H9 (cell line): ENCODE results near the gene GPRC5D. TPM values are rescaled to one million over a fixed set of nuclear protein-coding genes. Genes with fewer than 3 reads are reported as not detected.

Experiments used
- DNase-seq: peaks from one replicate; pipeline ENCODE4 v3.0.0-alpha.2; 2017
- H2AFZ ChIP-seq: one replicate; pipeline ENCODE4 v1.6.1; 2013; ENCODE audit warnings: mild to moderate bottlenecking, low read length, control low read depth, moderate library complexity
- H2AK5ac ChIP-seq: 2 replicates; pipeline ENCODE4 v1.6.1; 2013; ENCODE audit warnings: low read length, control low read depth, mixed read lengths; ENCODE audit not compliant: insufficient read length
- H2BK120ac ChIP-seq: one replicate; pipeline ENCODE4 v1.6.1; 2013; ENCODE audit warnings: low read depth, mild to moderate bottlenecking, low read length, control low read depth, inconsistent platforms; ENCODE audit not compliant: poor library complexity, severe bottlenecking
- H2BK12ac ChIP-seq: 2 replicates; pipeline ENCODE4 v1.6.1; 2013; ENCODE audit warnings: low read length, control low read depth, mixed read lengths, low read depth; ENCODE audit not compliant: insufficient read length
- H2BK15ac ChIP-seq: 2 replicates; pipeline ENCODE4 v1.6.1; 2013; ENCODE audit warnings: low read depth, low read length, control low read depth
- H2BK20ac ChIP-seq: one replicate; pipeline ENCODE4 v1.6.1; 2013; ENCODE audit warnings: low read depth, mild to moderate bottlenecking, low read length, control low read depth, inconsistent platforms; ENCODE audit not compliant: poor library complexity, severe bottlenecking
- H2BK5ac ChIP-seq: 2 replicates; pipeline ENCODE4 v1.6.1; 2013; ENCODE audit warnings: low read length, control low read depth, mixed read lengths; ENCODE audit not compliant: insufficient read length
- H3K14ac ChIP-seq: 2 replicates; pipeline ENCODE4 v1.6.1; 2013; ENCODE audit warnings: low read length, control low read depth; ENCODE audit not compliant: insufficient read depth
- H3K18ac ChIP-seq: 2 replicates; pipeline ENCODE4 v1.6.1; 2013; ENCODE audit warnings: low read depth, mild to moderate bottlenecking, mixed read lengths, low read length, control low read depth; ENCODE audit not compliant: insufficient read length
- H3K23ac ChIP-seq: 2 replicates; pipeline ENCODE4 v1.6.1; 2013; ENCODE audit warnings: low read length, control low read depth, mixed read lengths, low read depth; ENCODE audit not compliant: insufficient read length
- H3K23me2 ChIP-seq: 2 replicates; pipeline ENCODE4 v1.6.1; 2013; ENCODE audit warnings: low read depth, mild to moderate bottlenecking, mixed read lengths, low read length, control low read depth; ENCODE audit not compliant: insufficient read length, poor library complexity, severe bottlenecking
- H3K27ac ChIP-seq: 2 replicates; pipeline ENCODE4 v1.5.1; 2013; ENCODE audit warnings: low read length, control low read depth, mixed read lengths, low read depth; ENCODE audit not compliant: insufficient read length
- H3K27me3 ChIP-seq: 2 replicates; pipeline ENCODE4 v1.6.1; 2013; ENCODE audit warnings: low read length, control low read depth, inconsistent platforms; ENCODE audit not compliant: insufficient read depth
- H3K4ac ChIP-seq: 2 replicates; pipeline ENCODE4 v1.6.1; 2013; ENCODE audit warnings: low read depth, mild to moderate bottlenecking, control low read depth, inconsistent platforms, low read length, moderate library complexity
- H3K4me1 ChIP-seq: 2 replicates; pipeline ENCODE4 v1.6.1; 2013; ENCODE audit warnings: low read length, control low read depth, inconsistent platforms; ENCODE audit not compliant: insufficient read depth
- H3K4me2 ChIP-seq: 2 replicates; pipeline ENCODE4 v1.6.1; 2013; ENCODE audit warnings: low read length, control low read depth, mixed read lengths; ENCODE audit not compliant: insufficient read length, insufficient read depth
- H3K56ac ChIP-seq: 2 replicates; pipeline ENCODE4 v1.6.1; 2013; ENCODE audit warnings: low read depth, mild to moderate bottlenecking, mixed read lengths, low read length, control low read depth; ENCODE audit not compliant: insufficient read length
- H3K79me1 ChIP-seq: 2 replicates; pipeline ENCODE4 v1.6.1; 2013; ENCODE audit warnings: low read depth, mild to moderate bottlenecking, moderate library complexity, low read length, control low read depth, inconsistent platforms; ENCODE audit not compliant: insufficient read depth, poor library complexity, severe bottlenecking
- H3K79me2 ChIP-seq: 2 replicates; pipeline ENCODE4 v1.6.1; 2013; ENCODE audit warnings: low read length, control low read depth, inconsistent platforms; ENCODE audit not compliant: insufficient read depth
- H3K9ac ChIP-seq: 2 replicates; pipeline ENCODE4 v1.6.1; 2013; ENCODE audit warnings: low read length, control low read depth, mixed read lengths; ENCODE audit not compliant: insufficient read length; ENCODE audit errors: extremely low read depth
- H3K9me3 ChIP-seq: one replicate; pipeline ENCODE4 v1.6.1; 2013; ENCODE audit warnings: low read depth, low read length, inconsistent platforms; ENCODE audit not compliant: control insufficient read depth
- H3T11ph ChIP-seq: one replicate; pipeline ENCODE4 v1.6.1; 2013; ENCODE audit warnings: mild to moderate bottlenecking, low read length, control low read depth, inconsistent platforms
- H4K20me1 ChIP-seq: one replicate; pipeline ENCODE4 v1.6.1; 2013; ENCODE audit not compliant: control insufficient read depth, insufficient read length, insufficient read depth
- H4K5ac ChIP-seq: 2 replicates; pipeline ENCODE4 v1.6.1; 2013; ENCODE audit warnings: low read depth, mild to moderate bottlenecking, mixed read lengths, low read length, control low read depth; ENCODE audit not compliant: insufficient read length
- H4K8ac ChIP-seq: replicated peaks from 2 replicates; pipeline ENCODE4 v1.6.1; 2013; ENCODE audit warnings: low read length, control low read depth, mixed read lengths, low read depth; ENCODE audit not compliant: insufficient read length
- H4K91ac ChIP-seq: 2 replicates; pipeline ENCODE4 v1.6.1; 2013; ENCODE audit warnings: low read depth, mild to moderate bottlenecking, moderate library complexity, mixed read lengths, low read length, control low read depth; ENCODE audit not compliant: insufficient read length
- H3K27ac Mint-ChIP-seq, 3 experiments: 2 replicates in 2 of 3; 3 replicates in 1 of 3; pipeline ENCODE4 v1.8.0; 2020 to 2021; ENCODE audit warnings: mixed read lengths in 3 of 3, mild to moderate bottlenecking in 1 of 3, moderate library complexity in 1 of 3
- H3K27me3 Mint-ChIP-seq: 2 replicates; pipeline ENCODE4 v1.8.0; 2021; ENCODE audit warnings: low read depth, mild to moderate bottlenecking, moderate library complexity, mixed read lengths
- H3K36me3 Mint-ChIP-seq, 3 experiments: 2 replicates in 2 of 3; 3 replicates in 1 of 3; pipeline ENCODE4 v1.8.0; 2020 to 2021; ENCODE audit warnings: low read depth in 3 of 3, mixed read lengths in 3 of 3; ENCODE audit not compliant: insufficient read depth in 1 of 3
- H3K4me1 Mint-ChIP-seq, 2 experiments: 2 replicates each; pipeline ENCODE4 v1.8.0; 2020; ENCODE audit warnings: mixed read lengths in 2 of 2
- H3K4me3 Mint-ChIP-seq, 2 experiments: 2 replicates in 1 of 2; 3 replicates in 1 of 2; pipeline ENCODE4 v1.8.0; 2020 to 2021; ENCODE audit warnings: mild to moderate bottlenecking in 2 of 2, mixed read lengths in 2 of 2, moderate library complexity in 1 of 2
- H3K9me3 Mint-ChIP-seq, 2 experiments: 2 replicates in 1 of 2; 3 replicates in 1 of 2; pipeline ENCODE4 v1.8.0; 2020; ENCODE audit warnings: mild to moderate bottlenecking in 2 of 2, mixed read lengths in 2 of 2, moderate library complexity in 1 of 2
- CTCF ChIP-seq: fragments of 200-600 bp; sonication (generic); conservative IDR thresholded peaks from 3 replicates; pipeline ENCODE4 v1.8.0; 2021; ENCODE audit warnings: antibody characterized with exemption, mild to moderate bottlenecking
- WGBS: extraction: QIAGEN DNeasy Blood & Tissue Kit; methylation state at CpG from one replicate; pipeline ENCODE4 v1.1.7; 2013; ENCODE audit warnings: missing lambda C conversion rate, low lambda C conversion rate, mixed read lengths; ENCODE audit not compliant: insufficient read length; ENCODE audit errors: extremely low coverage; 5-methylcytosine and 5-hydroxymethylcytosine counted together
- total RNA-seq: library from RNA; stranded (reverse); gene quantifications from 2 replicates; pipeline ENCODE4 v1.2.1, GENCODE V29; 2021

The GPRC5D gene
- total RNA-seq, 1 experiment from 2014 or later = not detected

DNA sequence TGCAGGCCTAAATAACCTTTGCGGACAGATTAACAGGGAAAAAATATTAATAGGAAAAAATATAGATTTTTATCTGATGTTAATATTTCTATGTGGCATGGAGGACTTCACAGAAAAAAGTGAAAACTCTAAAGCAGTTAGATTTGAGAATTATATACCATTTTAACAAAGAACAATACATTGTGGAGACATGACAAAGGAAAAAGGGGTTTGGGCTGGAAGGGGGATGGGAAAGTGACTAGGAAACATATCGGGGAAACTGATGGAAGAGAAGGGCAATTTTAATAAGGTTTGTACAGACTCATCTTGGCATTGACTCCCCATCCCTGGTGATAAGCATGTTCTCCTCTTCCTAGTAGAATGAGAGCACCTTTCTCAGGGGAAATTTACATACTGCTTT, 21.0 kb upstream of the GPRC5D start:
- no peak overlapping the region for H4K91ac ChIP-seq
- peaks cover 10 to 13% of the 10 kb centered on the region in 2 experiments; a peak in 4 of 5 replicates for H3K9me3 Mint-ChIP-seq
- H3K4ac ChIP-seq = no peak overlapping the region
- H3K79me2 ChIP-seq = no peaks in the 10 kb centered on the region
- H3K4me1 ChIP-seq = no peaks in the 10 kb centered on the region
- no peak overlapping the region for H3K27ac Mint-ChIP-seq
- no peaks in the 10 kb centered on the region for H3K23me2 ChIP-seq
- no peak overlapping the region for H4K8ac ChIP-seq
- no peak overlapping the region for H2BK12ac ChIP-seq
- no peak overlapping the region for H3T11ph ChIP-seq
- H2BK20ac ChIP-seq = no peak overlapping the region
- no peak overlapping the region for H2AFZ ChIP-seq
- no peak for TF ChIP-seq CTCF
- H4K5ac ChIP-seq = no peak overlapping the region
- no peak overlapping the region for H3K4me2 ChIP-seq
- H3K27me3 Mint-ChIP-seq = no peaks in the 10 kb centered on the region
- no peak overlapping the region for H3K14ac ChIP-seq
- H4K20me1 ChIP-seq = no peaks in the 10 kb centered on the region
- DNase-seq = no peak
- no peak overlapping the region for H3K4me3 Mint-ChIP-seq
- no peak overlapping the region for H3K18ac ChIP-seq
- H3K56ac ChIP-seq = no peak overlapping the region
- WGBS = no CpG with 5 or more reads among the region's 2 CpGs
- H3K36me3 Mint-ChIP-seq = peaks cover 35 to 44% (median 41%) of the 10 kb centered on the region in 3 experiments
- H3K27ac ChIP-seq = no peak overlapping the region
- H3K79me1 ChIP-seq = no peaks in the 10 kb centered on the region
- H2BK15ac ChIP-seq = no peak overlapping the region
- H2AK5ac ChIP-seq = no peak overlapping the region
- peaks cover 14% of the 10 kb centered on the region for H3K9me3 ChIP-seq
- no peaks in the 10 kb centered on the region for H3K4me1 Mint-ChIP-seq
- no peaks in the 10 kb centered on the region for H3K27me3 ChIP-seq
- no peak overlapping the region for H3K9ac ChIP-seq
- no peak overlapping the region for H3K23ac ChIP-seq
- no peak overlapping the region for H2BK120ac ChIP-seq
- no peak overlapping the region for H2BK5ac ChIP-seq
